Measurements from ENCODE around the gene GNAO1.

The GNAO1 gene

DNA sequence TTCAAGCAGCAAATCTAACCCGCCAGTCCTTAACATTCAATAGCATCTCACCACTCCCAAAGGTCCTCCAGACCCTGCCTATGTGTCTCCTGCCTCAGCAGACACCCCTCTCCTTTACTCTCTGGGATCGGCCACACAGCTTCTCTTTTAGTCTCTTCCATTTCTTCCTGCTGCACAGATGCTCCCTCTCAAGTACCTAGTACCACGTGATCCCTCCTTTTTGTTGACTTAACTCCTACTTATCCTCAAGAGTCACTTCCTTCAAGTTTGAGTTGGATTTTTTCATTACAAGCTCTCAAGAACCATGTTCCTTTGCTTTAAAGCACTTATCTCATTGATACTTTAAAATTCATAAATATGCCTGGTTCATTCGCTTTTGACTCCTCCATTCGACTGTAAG, 209.2 kb downstream of the GNAO1 start:
- DNase-seq (ENCODE audit: low spot score) = no peak

DNA sequence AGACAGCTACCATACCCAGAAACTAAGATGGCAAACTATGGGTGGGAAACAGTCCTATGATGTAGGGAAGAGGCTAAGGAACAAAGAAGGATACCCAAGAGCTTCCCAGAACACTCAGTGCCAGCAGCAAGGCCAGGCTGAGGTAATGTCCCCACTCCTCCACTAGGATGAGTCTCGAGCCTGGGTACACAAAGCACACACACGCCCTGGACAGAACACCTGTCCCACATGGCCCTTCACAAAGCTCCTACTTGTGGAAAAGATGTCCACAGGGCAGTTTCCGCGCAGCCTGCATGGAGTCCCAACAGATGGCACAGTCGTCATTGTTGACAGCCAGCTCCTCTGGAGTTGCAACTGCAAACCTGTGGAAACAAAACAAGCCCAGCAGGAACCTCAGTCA, 210.2 kb downstream of the GNAO1 start:
- DNase-seq (ENCODE audit: low spot score) = peak; percentile 48

DNA sequence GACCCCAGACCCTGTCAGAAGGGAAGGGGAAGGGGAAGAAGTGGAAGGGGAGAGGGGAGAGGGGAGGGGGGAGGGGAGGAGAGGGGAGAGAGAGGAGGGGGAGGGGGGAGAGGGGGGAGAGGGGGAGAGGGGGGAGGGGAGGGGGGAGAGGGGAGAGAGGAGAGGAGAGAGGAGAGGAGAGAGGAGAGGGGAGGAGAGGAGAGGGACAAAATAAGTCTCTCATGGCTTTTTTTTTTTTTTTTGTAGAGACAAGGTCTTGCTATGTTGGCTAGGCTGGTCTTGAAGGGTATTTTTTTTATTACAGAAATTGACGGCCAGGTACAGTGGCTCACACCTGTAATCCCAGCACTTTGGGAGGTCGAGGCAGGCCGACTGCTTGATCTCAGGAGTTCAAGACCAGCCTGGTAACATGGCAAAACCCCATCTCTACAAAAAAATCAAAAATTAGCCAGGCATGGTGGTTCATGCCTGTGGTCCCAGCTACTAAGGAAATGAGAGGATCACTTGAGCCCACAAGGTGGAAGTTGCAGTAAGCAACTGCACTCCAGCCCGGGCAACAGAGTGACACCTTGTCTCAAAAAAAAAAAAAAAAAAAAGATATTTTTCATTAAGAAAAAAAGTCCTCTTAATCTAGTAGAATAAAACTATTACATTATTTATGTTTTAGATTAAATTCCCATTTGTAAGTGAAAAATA, 214.8 kb downstream of the GNAO1 start:
- DNase-seq (ENCODE audit: low spot score) = no peak

Measured in iPS-NIHi11 (cell line).